OCI-LY1 (cell line): ENCODE measurements around the gene CACNB1.

Experiments
- H2AFZ ChIP-seq: fragments of 200-600 bp; sonication (generic), shearing (Covaris generic); 2 replicates; pipeline ENCODE4 v1.6.0; 2014; ENCODE audit warnings: antibody characterized with exemption, mild to moderate bottlenecking, low read length
- H3F3A ChIP-seq: fragments of 200-600 bp; sonication (generic), shearing (Covaris generic); 2 replicates; pipeline ENCODE4 v1.6.0; 2014; ENCODE audit warnings: mild to moderate bottlenecking, antibody characterized with exemption, low read length, moderate library complexity; ENCODE audit not compliant: insufficient read depth
- H3K27ac ChIP-seq: fragments of 200-600 bp; sonication (generic); 2 replicates; pipeline ENCODE4 v1.5.1; 2014; ENCODE audit warnings: low read length, mixed run types, mild to moderate bottlenecking, low read depth; ENCODE audit not compliant: poor library complexity, severe bottlenecking
- H3K27me3 ChIP-seq: fragments of 200-600 bp; sonication (generic); 2 replicates; pipeline ENCODE4 v1.6.0; 2014; ENCODE audit warnings: antibody characterized with exemption, mild to moderate bottlenecking, low read length, moderate library complexity; ENCODE audit not compliant: insufficient read depth
- H3K36me3 ChIP-seq: fragments of 200-600 bp; sonication (generic); 2 replicates; pipeline ENCODE4 v1.6.1; 2014; ENCODE audit warnings: mild to moderate bottlenecking, antibody characterized with exemption, low read length, moderate library complexity, mixed read lengths; ENCODE audit not compliant: insufficient read depth
- H3K4me1 ChIP-seq: fragments of 200-600 bp; sonication (generic); 2 replicates; pipeline ENCODE4 v1.5.1; 2014; ENCODE audit warnings: mild to moderate bottlenecking, low read length, moderate library complexity; ENCODE audit not compliant: insufficient read depth, severe bottlenecking
- H3K4me2 ChIP-seq: fragments of 200-600 bp; sonication (generic), shearing (Covaris generic); 2 replicates; pipeline ENCODE4 v1.6.1; 2014; ENCODE audit warnings: low read length
- H3K4me3 ChIP-seq: fragments of 200-600 bp; sonication (generic); 2 replicates; pipeline ENCODE4 v1.5.1; 2014; ENCODE audit warnings: low read length, low read depth, mild to moderate bottlenecking, mixed read lengths; ENCODE audit not compliant: poor library complexity, severe bottlenecking
- H3K79me2 ChIP-seq: fragments of 200-600 bp; shearing (Covaris generic); 2 replicates; pipeline ENCODE4 v1.6.1; 2016; ENCODE audit warnings: mixed run types, low read length, mixed read lengths; ENCODE audit not compliant: insufficient read depth
- H3K9ac ChIP-seq: fragments of 200-600 bp; sonication (generic), shearing (Covaris generic); 2 replicates; pipeline ENCODE4 v1.6.1; 2014; ENCODE audit warnings: mild to moderate bottlenecking, low read length, mixed read lengths
- H3K9me2 ChIP-seq: fragments of 200-600 bp; sonication (generic), shearing (Covaris generic); 2 replicates; pipeline ENCODE4 v1.6.1; 2014; ENCODE audit warnings: low read depth, mild to moderate bottlenecking, low read length, mixed read lengths
- H3K9me3 ChIP-seq: fragments of 200-600 bp; shearing (Covaris generic); 2 replicates; pipeline ENCODE4 v1.6.1; 2014; ENCODE audit warnings: low read length, mixed read lengths
- H4K20me1 ChIP-seq: fragments of 200-600 bp; sonication (generic), shearing (Covaris generic); 2 replicates; pipeline ENCODE4 v1.6.0; 2016; ENCODE audit warnings: mild to moderate bottlenecking, low read length; ENCODE audit not compliant: insufficient read depth
- CTCF ChIP-seq: fragments of 200-600 bp; sonication (generic), shearing (Covaris generic); IDR thresholded peaks from 2 replicates; pipeline ENCODE4 v1.5.1; 2017; ENCODE audit warnings: mild to moderate bottlenecking, antibody characterized with exemption, low read length, moderate library complexity, mixed read lengths
- EZH2 ChIP-seq: fragments of 200-600 bp; sonication (generic), shearing (Covaris generic); IDR thresholded peaks from 2 replicates; pipeline ENCODE4 v1.8.0; 2017; ENCODE audit warnings: borderline replicate concordance, mixed run types, mild to moderate bottlenecking, antibody characterized with exemption, low read length, moderate library complexity, mixed read lengths

CACNB1 gene

GRCh38 chr17:39123627-39124026, 73.8 kb downstream of the CACNB1 start:
- no peaks in the 10 kb centered on the region for H4K20me1 ChIP-seq
- TF ChIP-seq EZH2 (no peak), CTCF (no peak)
- no peaks in the 10 kb centered on the region for H3K79me2 ChIP-seq
- H3F3A ChIP-seq: no peaks in the 10 kb centered on the region
- H3K4me2 ChIP-seq: no peak overlapping the region
- no peaks in the 10 kb centered on the region for H3K9me3 ChIP-seq
- H2AFZ ChIP-seq: no peak overlapping the region
- H3K27me3 ChIP-seq: no peaks in the 10 kb centered on the region
- no peak overlapping the region for H3K4me3 ChIP-seq
- peaks cover 5% of the 10 kb centered on the region for H3K4me1 ChIP-seq
- H3K36me3 ChIP-seq: no peaks in the 10 kb centered on the region
- no peaks in the 10 kb centered on the region for H3K9me2 ChIP-seq
- no peak overlapping the region for H3K9ac ChIP-seq
- no peak overlapping the region for H3K27ac ChIP-seq
